NCI-H128 (cell line): ENCODE measurements around the gene AP2A1.

Source experiments
- DNase-seq: peaks from one replicate; lab custom pipeline; 2025; ENCODE audit not compliant: unreplicated experiment; lab: John Stamatoyannopoulos, UW

Gene AP2A1

GRCh38 chr19:49766007-49766929, 533 bp upstream of the AP2A1 start:
- peak; percentile 99 for DNase-seq

DNA sequence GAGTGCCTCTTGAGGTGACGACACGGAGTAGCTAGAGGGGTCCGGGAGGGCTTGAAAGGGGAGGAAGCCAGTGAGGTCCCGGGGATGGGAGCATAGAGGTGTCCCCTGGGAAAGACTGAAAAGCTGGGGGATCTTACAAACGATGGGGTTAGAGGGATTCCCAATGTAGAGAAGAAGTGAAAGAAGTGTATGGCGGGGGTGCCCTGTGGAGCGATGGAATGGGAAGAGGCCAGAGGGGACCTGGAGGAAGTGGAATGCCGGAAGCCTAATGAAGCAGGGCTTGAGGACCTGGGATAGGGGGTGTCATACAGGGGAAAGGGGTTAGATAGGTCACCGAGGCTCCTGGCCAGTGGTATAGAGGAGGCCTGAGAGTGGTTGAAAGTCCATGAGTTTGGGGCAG, 580 bp downstream of the AP2A1 start:
- DNase-seq: no peak

DNA sequence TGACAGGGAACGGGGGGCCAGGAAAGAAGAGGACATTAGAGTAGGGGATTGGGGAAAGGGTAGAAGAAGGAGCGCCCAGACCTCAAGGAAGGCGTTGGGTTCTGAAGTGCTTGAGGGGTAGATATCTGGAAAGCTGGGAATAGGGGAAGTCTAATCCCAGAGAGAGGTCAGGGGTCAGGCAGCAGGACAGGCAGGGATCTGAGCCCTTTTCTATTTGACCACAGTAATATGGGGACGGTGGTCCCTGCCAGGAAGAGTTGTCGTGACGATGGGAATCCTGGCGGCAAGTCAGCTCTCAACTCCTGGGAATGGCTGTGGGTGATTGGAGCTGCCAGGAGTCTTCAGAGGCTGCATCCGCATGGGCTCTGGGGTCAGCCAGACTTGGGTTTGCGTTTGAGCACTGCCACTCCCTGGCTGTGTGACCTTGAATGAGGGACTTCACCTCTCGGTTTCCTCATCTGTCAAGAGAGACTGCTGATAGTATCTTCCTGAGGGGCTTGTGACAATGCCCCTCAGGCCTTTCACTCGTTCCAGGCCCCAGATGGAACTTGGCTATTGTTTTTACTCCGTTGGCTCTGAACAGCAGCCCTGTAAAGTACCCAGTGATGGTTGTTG, 1.3 kb downstream of the AP2A1 start:
- no peak for DNase-seq

DNA sequence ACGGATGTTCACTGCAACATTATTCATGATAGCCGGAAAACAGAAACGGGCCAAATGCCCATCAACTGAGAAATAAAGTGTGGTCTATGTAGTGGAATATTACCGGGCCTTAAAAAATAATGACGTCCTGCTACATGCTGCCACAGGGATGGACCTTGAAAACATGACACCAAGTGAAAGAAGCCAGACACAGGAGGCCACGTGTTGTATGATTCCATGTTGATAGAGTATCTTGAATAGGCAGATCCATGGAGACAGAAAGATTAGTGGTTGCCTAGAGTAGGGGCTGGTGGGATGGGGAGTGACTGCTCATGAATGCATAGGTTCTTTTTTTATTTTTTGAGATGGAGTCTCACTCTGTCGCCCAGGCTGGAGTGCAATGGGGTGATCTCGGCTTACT, 3.7 kb downstream of the AP2A1 start:
- DNase-seq: no peak

- DNase-seq: no peak
Observed at GRCh38 chr19:49771674-49772139, 4.9 kb downstream of the AP2A1 start.

- no peak for DNase-seq
Observed at GRCh38 chr19:49772850-49773432, 6.1 kb downstream of the AP2A1 start.

- DNase-seq: no peak
Observed at GRCh38 chr19:49773663-49774350, 7.0 kb downstream of the AP2A1 start.

DNA sequence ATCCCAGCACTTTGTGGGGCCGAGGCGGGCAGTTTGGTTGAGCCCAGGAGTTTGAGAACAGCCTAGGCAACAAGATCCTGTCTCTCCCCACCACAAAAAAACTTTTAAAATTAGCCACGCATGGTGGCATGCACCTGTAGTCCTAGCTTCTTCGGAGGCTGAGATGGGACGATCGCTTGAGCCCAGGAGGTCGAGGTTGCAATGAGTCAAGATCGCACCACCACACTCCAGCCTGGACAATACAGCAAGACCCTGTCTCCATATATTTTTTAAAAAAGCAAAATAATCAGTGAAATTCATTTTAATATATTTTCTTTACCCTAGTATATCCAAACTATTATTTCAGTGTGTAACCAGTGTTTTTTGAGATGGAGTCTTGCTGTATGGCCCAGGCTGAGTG, 8.2 kb downstream of the AP2A1 start:
- DNase-seq: no peak

DNA sequence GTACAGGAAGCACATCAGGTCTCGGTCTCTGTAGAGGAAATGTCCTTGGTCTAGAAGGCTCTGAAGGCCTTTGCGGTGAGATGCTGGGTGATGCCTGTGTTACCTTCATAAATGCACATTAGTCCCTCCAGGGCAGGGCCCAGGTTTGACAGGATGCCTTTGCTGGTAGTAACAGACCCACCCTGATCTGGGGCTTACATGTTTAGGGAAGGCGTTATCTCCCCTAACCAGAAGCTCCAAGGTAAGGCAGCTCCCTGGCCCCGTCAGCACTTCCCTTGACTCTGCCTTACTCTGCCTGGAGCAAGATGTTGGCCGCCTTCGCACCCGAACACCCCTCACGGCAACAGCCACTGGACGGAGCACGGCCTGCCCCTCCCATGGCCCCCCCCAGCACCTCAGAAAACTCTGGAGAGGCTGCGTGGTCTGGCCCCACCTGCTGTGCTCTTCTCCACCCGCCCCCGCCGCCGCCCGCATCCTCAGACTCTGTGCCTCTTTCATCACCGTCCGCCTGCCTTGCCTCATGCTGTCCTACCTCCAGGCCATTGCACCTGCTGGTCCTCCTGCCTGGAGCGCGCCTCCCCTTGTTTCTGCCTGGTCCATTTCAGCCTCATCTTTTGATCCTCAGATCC, 9.1 kb downstream of the AP2A1 start:
- no peak for DNase-seq

DNA sequence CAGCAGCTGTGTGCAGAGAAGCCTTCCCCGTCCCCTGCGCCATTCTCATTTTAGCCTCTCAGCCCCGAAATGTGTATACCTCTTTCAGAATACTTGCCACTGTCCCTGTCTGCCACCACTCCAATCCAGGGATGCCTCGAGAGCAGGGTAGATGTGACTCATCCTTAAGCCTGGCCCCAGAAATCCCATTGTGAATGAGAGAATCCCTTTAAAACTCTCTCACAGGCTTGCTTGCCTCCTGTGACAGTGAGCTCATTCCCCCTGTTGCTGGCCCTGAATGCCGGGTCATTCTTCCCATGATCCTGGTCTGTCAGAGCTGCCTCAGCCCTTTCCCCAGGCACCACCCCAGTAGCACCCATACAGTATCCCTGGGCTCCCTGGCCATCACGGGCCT, 9.6 kb downstream of the AP2A1 start:
- DNase-seq: no peak

GRCh38 chr19:49779731-49780555, 13.1 kb downstream of the AP2A1 start:
- no peak for DNase-seq

DNA sequence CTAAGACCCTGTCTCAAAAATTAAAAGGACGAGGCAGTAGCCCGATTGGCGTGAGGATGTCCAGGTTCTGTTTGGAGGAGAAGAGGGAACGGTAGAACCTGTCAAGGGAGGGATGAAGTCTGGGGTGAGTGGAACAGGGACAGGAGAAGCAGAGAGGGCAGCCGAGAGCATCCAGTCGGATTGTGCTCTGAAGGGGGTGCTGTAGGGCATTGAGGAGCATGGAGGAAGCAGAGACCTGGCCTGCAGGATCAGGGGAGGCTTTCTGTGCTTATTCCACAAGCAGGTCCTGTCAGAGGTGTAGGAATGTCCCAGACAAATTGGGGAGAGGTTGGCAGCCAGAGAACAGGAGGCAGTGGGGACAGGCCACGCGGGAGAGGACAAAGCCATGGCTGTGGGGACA, 14.1 kb downstream of the AP2A1 start:
- DNase-seq: no peak

- no peak for DNase-seq
Observed at GRCh38 chr19:49781394-49781793, 14.6 kb downstream of the AP2A1 start.

- no peak for DNase-seq
Observed at GRCh38 chr19:49782515-49782914, 15.7 kb downstream of the AP2A1 start.

DNA sequence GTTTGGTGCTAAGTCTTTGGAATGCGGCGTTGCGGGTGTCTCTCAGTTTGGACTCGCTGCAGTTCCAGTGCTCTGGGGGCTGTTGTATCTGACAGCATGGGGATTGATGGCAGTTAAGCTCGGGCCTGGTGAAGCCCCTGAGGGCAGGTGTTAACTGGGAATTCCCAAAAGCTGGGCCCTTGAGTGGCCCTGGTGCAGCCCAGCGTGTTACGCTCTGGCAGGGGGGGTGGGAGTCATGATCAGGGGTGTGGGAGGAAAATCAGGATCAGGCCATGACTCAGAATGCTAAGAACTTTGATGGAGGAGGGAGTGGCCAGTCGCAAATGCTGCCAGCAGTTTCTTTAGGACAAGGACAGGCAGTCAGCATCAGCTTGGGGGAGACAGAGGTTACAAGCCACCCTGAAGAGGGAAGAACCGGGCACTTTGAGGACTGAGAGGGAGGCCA, 19.6 kb downstream of the AP2A1 start:
- no peak for DNase-seq

DNA sequence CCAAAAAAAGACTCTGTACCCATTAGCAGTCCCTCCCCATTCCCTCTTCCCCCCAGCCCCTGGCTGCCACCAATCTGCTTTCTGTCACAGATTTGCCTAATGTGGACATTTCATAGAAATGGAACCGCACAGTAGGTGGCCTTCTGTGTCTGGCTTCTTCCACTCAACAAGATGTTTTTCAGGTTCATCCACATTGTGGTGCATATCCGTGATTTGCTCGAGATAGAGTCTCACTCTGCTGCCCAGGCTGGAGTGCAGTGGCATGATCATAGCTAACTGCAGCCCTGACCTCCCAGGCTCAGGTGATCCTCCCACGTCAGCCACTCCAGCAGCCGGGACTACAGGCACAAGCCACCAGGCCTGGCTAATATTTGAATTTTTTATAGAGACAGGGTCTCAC, 20.9 kb downstream of the AP2A1 start:
- no peak for DNase-seq

DNA sequence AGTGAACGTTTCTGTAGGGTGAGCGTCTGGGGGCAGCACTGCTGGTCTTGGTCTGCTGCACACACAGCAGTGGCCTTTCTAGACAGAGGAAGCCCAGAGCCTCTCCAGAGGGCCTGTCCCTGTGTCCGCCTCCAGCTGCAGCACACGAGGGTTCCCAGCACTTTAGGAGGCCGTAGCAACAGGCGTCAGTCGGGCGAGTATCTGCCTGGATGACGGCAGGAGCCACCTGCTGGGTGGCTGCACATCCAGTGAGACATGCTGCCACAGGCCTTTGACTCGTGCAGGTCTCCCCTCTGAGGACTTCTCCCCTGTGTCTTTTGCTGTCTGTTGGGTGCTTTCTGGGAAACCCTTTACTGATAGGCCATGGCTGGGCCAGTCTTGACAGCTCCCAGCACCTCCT, 22.1 kb downstream of the AP2A1 start:
- no peak for DNase-seq

DNA sequence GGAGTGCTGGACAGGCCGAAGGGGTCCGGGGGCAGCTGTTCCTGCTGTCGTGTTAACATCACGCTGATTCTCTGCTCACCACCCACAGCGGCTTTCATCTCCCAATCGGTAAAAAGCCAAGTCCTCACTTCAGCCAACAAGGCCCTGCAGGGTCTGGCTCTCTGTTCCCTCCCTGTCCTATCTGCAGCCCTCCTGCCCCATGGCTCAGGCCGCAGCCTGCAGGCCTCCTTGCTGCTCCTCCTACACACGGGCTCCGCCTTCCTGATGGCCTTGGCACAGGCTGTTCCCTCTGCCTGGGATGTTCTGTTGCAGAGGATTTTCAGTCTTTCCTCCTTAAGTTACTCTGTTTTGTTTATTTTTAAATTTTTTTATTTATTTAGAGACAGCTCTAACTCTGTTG, 24.1 kb downstream of the AP2A1 start:
- no peak for DNase-seq

GRCh38 chr19:49791776-49792445, 25.1 kb downstream of the AP2A1 start:
- DNase-seq: no peak
